ENCODE results near the gene PSMD12. TPM values are rescaled to one million over a fixed set of nuclear protein-coding genes. Genes with fewer than 3 reads are reported as not detected.

PSMD12 gene
- total and polyA plus RNA-seq, 11 donors: 18.2 to 57.5 (median 46.5) TPM

DNA sequence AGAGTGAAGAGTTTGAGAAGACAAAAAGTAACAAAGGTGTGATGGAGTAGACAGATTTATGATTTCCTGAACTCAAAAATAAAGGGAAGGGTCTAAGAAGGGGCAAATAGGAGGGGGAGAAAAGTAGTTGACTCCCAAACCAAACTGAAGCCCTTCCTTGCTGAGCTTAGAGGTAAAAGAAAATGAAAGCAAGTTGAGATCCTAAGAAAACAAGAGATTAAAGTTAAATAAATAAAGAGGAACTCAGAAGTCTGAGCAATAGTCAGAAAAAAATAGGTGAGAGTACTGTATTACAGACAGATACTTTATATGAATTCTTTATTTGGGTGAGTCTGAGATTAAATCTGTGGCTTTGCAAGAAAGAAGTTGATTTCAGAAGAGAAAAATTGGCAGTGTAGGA is 3.3 kb upstream of the PSMD12 start:
- no peak for TF ChIP-seq POLR2A (IDR thresholded peaks at IDR 0.05)
- TF ChIP-seq, protein P1, sequence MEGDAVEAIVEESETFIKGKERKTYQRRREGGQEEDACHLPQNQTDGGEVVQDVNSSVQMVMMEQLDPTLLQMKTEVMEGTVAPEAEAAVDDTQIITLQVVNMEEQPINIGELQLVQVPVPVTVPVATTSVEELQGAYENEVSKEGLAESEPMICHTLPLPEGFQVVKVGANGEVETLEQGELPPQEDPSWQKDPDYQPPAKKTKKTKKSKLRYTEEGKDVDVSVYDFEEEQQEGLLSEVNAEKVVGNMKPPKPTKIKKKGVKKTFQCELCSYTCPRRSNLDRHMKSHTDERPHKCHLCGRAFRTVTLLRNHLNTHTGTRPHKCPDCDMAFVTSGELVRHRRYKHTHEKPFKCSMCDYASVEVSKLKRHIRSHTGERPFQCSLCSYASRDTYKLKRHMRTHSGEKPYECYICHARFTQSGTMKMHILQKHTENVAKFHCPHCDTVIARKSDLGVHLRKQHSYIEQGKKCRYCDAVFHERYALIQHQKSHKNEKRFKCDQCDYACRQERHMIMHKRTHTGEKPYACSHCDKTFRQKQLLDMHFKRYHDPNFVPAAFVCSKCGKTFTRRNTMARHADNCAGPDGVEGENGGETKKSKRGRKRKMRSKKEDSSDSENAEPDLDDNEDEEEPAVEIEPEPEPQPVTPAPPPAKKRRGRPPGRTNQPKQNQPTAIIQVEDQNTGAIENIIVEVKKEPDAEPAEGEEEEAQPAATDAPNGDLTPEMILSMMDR (IDR thresholded peaks at IDR 0.05): no peak
- no peak overlapping the region for H3K27ac ChIP-seq
- intact Hi-C loops (cut with DNase I): loop anchor here in 7 of 10 donors (10.0 kb wide), 3 partner anchors 125 to 345 kb away; partner anchors contain the start of genes HELZ (in 1 of the 7) and NOL11 (in 1 of the 7)
- no peak for DNase-seq
- peaks cover 2 to 20% (median 12%) of the 10 kb centered on the region in 12 donors for H3K4me1 ChIP-seq
- ATAC-seq: no peak
- peaks cover 0 to 3% (median 0%) of the 10 kb centered on the region in 9 donors for H3K36me3 ChIP-seq
- H3K9me3 ChIP-seq: no peaks in the 10 kb centered on the region
- no peaks in the 10 kb centered on the region for H3K27me3 ChIP-seq
- H3K4me3 ChIP-seq: no peak overlapping the region

DNA sequence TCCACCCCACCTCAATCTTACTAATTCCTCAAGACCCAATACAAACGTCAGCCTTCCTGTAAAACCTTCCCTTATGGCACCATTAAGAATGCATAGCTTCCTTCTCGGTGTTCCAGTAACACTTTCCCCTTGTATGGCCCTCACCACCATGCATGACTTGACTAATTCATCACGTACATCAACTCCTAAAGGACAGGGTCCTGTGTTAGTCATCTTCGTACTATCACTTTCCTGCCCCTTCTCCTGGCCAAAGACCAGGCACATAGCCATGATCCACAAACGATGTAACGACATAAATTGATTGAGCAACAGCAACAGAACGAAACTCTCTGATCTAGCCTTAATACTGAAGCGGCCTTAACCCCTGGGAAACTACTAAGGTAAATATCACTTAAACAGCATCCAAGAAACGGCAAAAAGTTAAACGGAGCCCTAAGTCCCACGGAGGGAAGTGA is 612 bp downstream of the PSMD12 start:
- Histone ChIP-seq H3K36me3 (peaks cover 0 to 33% (median 9%) of the 10 kb centered on the region in 9 donors), H3K27me3 (no peaks in the 10 kb centered on the region), H3K4me3 (peak overlapping the region; percentile 72 to 98 (median 86)), H3K27ac (peak overlapping the region; percentile 83 to 96 (median 92)), H3K4me1 (peaks cover 6 to 52% (median 43%) of the 10 kb centered on the region in 12 donors), H3K9me3 (no peaks in the 10 kb centered on the region)
- ATAC-seq: peak in 3 of 4 donors; percentile 7 to 37 (median 19)
- DNase-seq: no peak
- 0% methylated on average over 11 of the region's 11 CpGs for WGBS, 4 donors
- TF ChIP-seq POLR2A (IDR thresholded peaks at IDR 0.05): no peak
- TF ChIP-seq, protein P1 (IDR thresholded peaks at IDR 0.05): no peak
- intact Hi-C loops (cut with DNase I): loop anchor here in 2 of 10 donors (10.0 kb wide), 2 partner anchors 121 to 349 kb away; partner anchors contain the start of genes HELZ (in 1 of the 2) and NOL11 (in 1 of the 2)

DNA sequence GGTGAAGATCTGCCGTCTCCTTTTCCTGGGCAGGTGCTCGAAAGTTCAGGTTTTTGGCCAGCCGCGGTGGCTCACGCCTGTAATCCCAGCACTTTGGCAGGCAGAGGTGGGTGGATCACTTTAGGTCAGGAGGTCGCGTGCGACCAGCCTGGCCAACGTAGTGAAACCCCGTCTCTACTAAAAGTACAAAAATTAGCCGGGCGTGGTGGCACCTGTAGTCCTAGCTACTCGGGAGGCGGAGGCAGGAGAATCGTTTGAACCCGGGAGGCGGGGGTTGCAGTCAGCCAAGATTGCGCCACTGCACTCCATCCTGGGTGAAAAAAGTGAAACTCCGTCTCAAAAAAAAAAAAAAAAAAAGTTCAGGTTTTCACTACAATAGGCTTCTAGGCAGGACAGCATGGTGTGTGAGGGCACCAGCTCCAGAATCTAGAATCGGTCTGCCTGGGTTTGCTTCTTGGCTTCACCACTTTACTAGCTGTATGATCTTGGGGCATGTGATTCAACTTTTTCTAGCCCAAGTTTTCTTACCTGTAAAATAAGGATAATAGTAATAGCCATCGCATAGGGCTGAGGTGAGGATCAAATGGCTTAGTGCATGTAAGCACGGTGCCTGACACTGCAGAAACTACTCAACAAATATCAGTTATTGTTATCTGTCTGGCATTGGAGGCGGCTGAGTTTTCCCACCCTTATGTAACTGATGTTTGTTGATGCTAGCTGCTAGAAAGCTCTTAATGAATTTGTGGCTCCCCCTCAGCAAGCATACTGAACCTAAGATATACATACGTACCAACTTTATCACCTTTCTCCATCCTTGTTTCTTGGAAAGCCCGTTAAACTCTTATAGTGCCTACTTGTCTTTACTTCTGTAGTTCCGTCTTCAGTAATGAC is 1.3 kb downstream of the PSMD12 start:
- intact Hi-C loops (cut with DNase I): loop anchor here in 2 of 10 donors (10.0 kb wide), 2 partner anchors 120 to 350 kb away; partner anchors contain the start of genes HELZ (in 1 of the 2) and NOL11 (in 1 of the 2)
- WGBS, 4 donors: 45 to 60% (median 46%) methylated on average over 26 of the region's 26 CpGs

More for the DNA sequence above, 1.3 kb downstream of the PSMD12 start:
- Histone ChIP-seq H3K36me3 (peaks cover 0 to 40% (median 15%) of the 10 kb centered on the region in 9 donors), H3K4me3 (peak overlapping the region; percentile 72 to 98 (median 86)), H3K27ac (peak overlapping the region; percentile 83 to 96 (median 92)), H3K4me1 (peaks cover 6 to 58% (median 46%) of the 10 kb centered on the region in 12 donors), H3K9me3 (no peaks in the 10 kb centered on the region), H3K27me3 (no peaks in the 10 kb centered on the region)
- DNase-seq (no peak), ATAC-seq (no peak)
- no peak for TF ChIP-seq POLR2A (IDR thresholded peaks at IDR 0.05)
- TF ChIP-seq, protein P1 (IDR thresholded peaks at IDR 0.05): no peak

Measured in heart left ventricle (tissue), 16 donors.